Right cardiac atrium (tissue), 5 donors: ENCODE measurements around the gene FABP3. TPM values are rescaled to one million over a fixed set of nuclear protein-coding genes. Genes with fewer than 3 reads are reported as not detected.
A peak's percentile ranks its signal among the peaks of the same experiment; 100 is the strongest.

Experiments
- ATAC-seq, 2 donors: fragments of 200-7000 bp; cut with Tn5 transposase; one replicate each; pipeline versions ENCODE4 v1.8.0 to v1.9.1; 2020; ENCODE audit warnings: moderate library complexity in 2 of 2, mild to moderate bottlenecking in 1 of 2
- DNase-seq, 3 donors: peaks; one replicate each; pipeline ENCODE4 v3.0.0-alpha.2; 2020
- H3K27ac ChIP-seq: one replicate; pipeline ENCODE4 v1.5.1; 2013; ENCODE audit warnings: mild to moderate bottlenecking, low read length, control low read depth, moderate library complexity
- H3K27me3 ChIP-seq: one replicate; pipeline ENCODE4 v1.6.1; 2013; ENCODE audit not compliant: control insufficient read depth, insufficient read depth
- H3K4me1 ChIP-seq: one replicate; pipeline ENCODE4 v1.6.1; 2013; ENCODE audit warnings: low read length; ENCODE audit not compliant: control insufficient read depth, insufficient read depth
- H3K4me3 ChIP-seq: one replicate; pipeline ENCODE4 v1.5.1; 2013; ENCODE audit warnings: low read length, control low read depth
- H3K9me3 ChIP-seq: one replicate; pipeline ENCODE4 v1.6.1; 2013; ENCODE audit warnings: low read length; ENCODE audit not compliant: control insufficient read depth
- WGBS: extraction: QIAGEN DNeasy Blood & Tissue Kit; methylation state at CpG from one replicate; pipeline ENCODE4 v1.1.7; 2013; 5-methylcytosine and 5-hydroxymethylcytosine counted together
- intact Hi-C, 4 donors: fragments of 100-400 bp; cut with DNase I; formaldehyde crosslinking; loops; one replicate each; pipeline versions ENCODE4 v1.11.0 to v1.14.0; 2022 to 2023
- long read RNA-seq, 4 donors: library from polyadenylated mRNA; unstranded; transcript quantifications; one replicate each; pipeline ENCODE4 v2.0.0, GENCODE V29; 2020 to 2021
- polyA plus RNA-seq: library from polyadenylated mRNA; stranded (reverse); fragments of 200-250 nt; gene quantifications from one replicate; pipeline ENCODE4 v1.2.3, GENCODE V29; 2013
- total RNA-seq, 4 donors: library from RNA; stranded (reverse); fragmentation: NEBNext Ultra II Directional; extraction: Animal tissue kit (Norgen Biotek cat#: 25700); gene quantifications; one replicate each; pipeline ENCODE4 v1.2.1, GENCODE V29; 2021
- donor health status: healthy with polysubstance abuse.
- donor health status: DM: no; HTN: yes; CAD: no.
- donor health status: DM: no; HTN: no; CAD: no.
- donor health status: DM: no; HTN: yes; CAD: no; lungs with severe emphysema.
- donor health status: DM: yes; HTN: yes; CAD: no.

The FABP3 gene
- total RNA-seq (1,000 to 10,000 TPM; 2,322 to 2,894 (median 2,708) TPM), polyA plus RNA-seq (6,193 TPM)
- long read RNA-seq, donor 1, transcript FABP3-203 (3 exons, 535 nt): minor isoform, 6 of 1,801 reads
- long read RNA-seq, donor 1, transcript FABP3-201 (4 exons, 725 nt): major isoform, 1,510 of 1,801 reads
- long read RNA-seq, donor 1, transcript FABP3-204 (5 exons, 693 nt): minor isoform, 12 of 1,801 reads
- long read RNA-seq, donor 1, partial matches to known transcripts: 27 of 1,801 reads
- long read RNA-seq, donor 1, other reads (novel, unspliced or antisense): 246 of 1,801 reads
- long read RNA-seq, donor 2, transcript FABP3-204 (5 exons, 693 nt): minor isoform, 7 of 1,086 reads
- long read RNA-seq, donor 2, transcript FABP3-201 (4 exons, 725 nt): major isoform, 929 of 1,086 reads
- long read RNA-seq, donor 2, partial matches to known transcripts: 28 of 1,086 reads
- long read RNA-seq, donor 2, other reads (novel, unspliced or antisense): 118 of 1,086 reads
- long read RNA-seq, donor 3, transcript FABP3-203 (3 exons, 535 nt): minor isoform, 7 of 2,257 reads
- long read RNA-seq, donor 3, transcript FABP3-204 (5 exons, 693 nt): minor isoform, 16 of 2,257 reads
- long read RNA-seq, donor 3, transcript FABP3-201 (4 exons, 725 nt): major isoform, 1,528 of 2,257 reads
- long read RNA-seq, donor 3, partial matches to known transcripts: 509 of 2,257 reads
- long read RNA-seq, donor 3, other reads (novel, unspliced or antisense): 197 of 2,257 reads
- long read RNA-seq, donor 4, transcript FABP3-201 (4 exons, 725 nt): major isoform, 890 of 1,117 reads
- long read RNA-seq, donor 4, transcript FABP3-204 (5 exons, 693 nt): minor isoform, 7 of 1,117 reads
- long read RNA-seq, donor 4, partial matches to known transcripts: 159 of 1,117 reads
- long read RNA-seq, donor 4, other reads (novel, unspliced or antisense): 59 of 1,117 reads

DNA sequence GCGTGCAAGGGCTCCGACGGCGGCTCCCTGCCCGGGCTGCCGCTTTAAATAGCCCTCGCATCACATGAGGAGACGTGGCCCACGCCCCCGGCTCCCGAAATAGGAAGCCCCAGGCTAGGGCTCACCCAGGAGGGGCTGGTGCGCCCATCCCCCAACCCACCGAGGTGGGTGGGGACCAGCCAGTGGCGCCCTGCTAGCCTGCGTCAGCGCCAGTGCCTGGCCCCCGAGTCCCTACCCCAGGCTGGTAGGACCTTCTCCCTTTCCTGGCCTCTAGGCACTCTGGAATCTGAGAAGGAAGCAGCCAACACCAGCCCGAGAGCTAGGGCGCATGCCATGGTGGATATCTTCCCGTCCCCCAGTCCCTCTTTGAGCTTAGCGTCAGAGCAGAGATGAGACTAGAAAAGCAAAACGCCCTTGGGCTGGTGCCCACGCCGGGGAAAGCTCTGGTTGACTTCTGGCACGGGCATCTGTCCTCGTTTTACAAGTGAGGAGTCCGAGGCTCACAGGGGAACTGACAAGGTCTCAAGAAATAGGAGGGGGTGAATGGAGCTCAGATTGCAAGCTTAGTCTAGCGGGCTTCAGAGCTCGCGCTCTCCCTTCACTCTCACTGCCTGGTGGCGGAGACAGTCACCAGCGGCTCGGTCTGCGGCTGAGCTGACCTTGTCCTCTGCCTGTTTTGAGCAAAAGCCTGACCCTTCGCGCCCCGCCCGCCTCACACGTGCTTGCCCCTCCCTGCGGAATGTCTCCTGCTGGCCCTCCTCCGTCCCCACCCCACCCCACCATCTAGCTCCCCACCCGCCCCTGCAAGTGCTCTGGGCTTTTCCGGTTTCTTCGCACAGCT, at the start of gene FABP3:
Gene FABP3, minus strand, starts transcription at position 21 of the 841 bp plus-strand sequence. CDS start 62 bp downstream, outside the sequence.
- Histone ChIP-seq H3K4me1 (peaks cover 10% of the 10 kb centered on the region), H3K4me3 (peak within 1 kb of the TSS; percentile 38), H3K27ac (peak within 1 kb of the TSS; percentile 69), H3K27me3 (no peaks in the 10 kb centered on the region), H3K9me3 (no peaks in the 10 kb centered on the region)
- DNase-seq (peak; percentile 81 to 93 (median 92)), ATAC-seq (peak; percentile 80 to 82)
- intact Hi-C loops: no loop called here
- under 1% methylated on average over 44 of the region's 44 CpGs for WGBS

DNA sequence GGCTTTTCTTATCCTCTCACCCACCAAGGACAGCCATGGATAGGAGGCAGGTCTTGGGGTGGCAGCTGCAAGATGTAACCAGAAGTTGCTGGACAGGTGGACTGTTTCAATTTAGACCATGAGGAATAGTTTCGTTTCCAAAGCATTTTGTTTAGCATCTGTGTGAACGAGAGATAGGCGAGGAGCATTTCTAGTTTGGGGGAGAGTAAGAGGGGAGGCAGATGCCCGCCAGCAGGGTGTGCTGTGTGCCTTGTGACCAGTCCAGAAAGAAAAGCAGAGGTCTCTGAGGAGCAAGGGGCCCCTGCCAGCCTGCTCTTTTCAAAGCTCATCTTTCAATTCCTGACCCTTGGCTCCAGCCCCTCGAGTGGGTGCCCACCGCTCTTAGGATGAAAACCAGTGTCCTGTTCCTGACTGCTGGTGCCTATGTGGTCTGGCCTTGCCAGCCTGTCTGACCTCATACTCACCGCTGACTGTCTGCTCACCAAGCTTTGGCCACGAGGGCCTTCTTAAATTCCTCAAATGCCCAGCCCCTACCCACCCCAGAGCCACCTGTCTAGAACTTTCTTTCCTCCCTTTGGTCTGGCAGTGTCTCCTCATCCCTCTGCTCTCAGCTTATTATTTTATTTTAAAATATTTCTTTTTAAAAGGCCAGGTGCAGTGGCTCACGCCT, 48.6 kb upstream of the FABP3 start:
- intact Hi-C loops: loop anchor here (2.0 to 10.0 kb wide), 6 partner anchors 27 to 697 kb away; partner anchors contain the start of gene MATN1 (in 1 of the 4)
- H3K27me3 ChIP-seq: no peaks in the 10 kb centered on the region
- no peak for DNase-seq
- no peak overlapping the region for H3K27ac ChIP-seq
- no peaks in the 10 kb centered on the region for H3K9me3 ChIP-seq
- no peak for ATAC-seq
- H3K4me3 ChIP-seq: no peak overlapping the region
- H3K4me1 ChIP-seq: no peaks in the 10 kb centered on the region
- whole genome bisulfite sequencing: 57% methylated on average over 9 of the region's 9 CpGs

DNA sequence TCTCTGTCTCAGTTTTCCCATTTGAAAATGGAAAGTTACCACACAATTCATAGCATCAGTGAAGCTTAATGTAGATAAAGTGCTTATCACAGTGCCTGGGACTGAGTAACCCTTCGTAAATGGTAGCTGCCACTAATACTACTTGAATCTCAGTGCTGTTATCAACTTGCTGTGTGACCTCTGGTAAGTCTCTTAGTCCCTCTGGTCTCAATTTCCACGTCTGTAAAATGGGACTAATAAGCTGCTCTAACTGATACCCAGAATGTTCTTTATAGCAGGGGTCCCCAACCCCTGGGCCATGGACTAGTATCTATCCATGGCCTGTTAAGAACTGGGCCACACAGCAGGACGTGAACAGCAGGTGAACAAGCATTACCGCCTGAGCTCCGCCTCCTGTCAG, 47.8 kb upstream of the FABP3 start:
- Histone ChIP-seq H3K4me3 (no peak overlapping the region), H3K4me1 (no peaks in the 10 kb centered on the region), H3K9me3 (no peaks in the 10 kb centered on the region), H3K27ac (no peak overlapping the region), H3K27me3 (no peaks in the 10 kb centered on the region)
- intact Hi-C loops: loop anchor here (2.0 to 10.0 kb wide), 5 partner anchors 26 to 696 kb away; partner anchors contain the start of gene MATN1 (in 1 of the 4)
- no peak for ATAC-seq
- WGBS: 80% methylated on average over 5 of the region's 5 CpGs
- no peak for DNase-seq

DNA sequence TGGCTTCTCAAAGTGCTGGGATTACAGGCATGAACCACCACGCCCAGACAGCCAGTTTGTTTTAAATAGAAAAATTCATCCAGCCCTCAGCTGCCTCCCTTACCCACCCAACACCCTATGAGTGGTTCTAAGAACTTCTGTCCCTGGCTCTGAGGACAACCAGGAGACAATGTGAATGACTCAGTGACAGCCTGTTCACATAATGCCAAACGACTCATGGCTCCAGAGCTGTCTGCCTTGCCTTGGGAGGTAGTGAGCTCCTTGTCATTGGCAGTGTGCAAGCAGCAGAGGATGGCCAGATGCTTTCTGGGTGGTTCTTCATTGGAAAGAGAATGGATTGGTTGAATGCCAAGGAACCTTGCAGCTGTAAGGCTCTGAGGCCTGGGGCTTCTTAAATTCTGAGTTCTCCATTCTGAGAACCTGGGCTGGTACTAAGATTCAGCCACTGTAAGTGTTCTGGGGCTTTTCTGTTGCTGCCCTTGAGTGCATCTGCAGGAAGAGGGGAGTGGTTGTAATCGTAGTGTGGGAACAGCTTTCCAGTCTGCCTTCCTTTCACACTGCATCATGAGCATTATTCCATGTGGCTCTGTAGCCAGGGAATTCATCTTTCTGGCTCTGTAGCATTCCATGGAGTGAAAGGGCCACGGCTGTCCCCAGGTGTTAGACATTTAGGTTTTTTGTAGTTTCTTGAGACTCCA, 45.9 kb upstream of the FABP3 start:
- Histone ChIP-seq H3K4me3 (no peak overlapping the region), H3K4me1 (no peaks in the 10 kb centered on the region), H3K27ac (no peak overlapping the region), H3K27me3 (no peaks in the 10 kb centered on the region), H3K9me3 (no peaks in the 10 kb centered on the region)
- ATAC-seq (no peak), DNase-seq (no peak)
- WGBS: 59% methylated on average over 4 of the region's 4 CpGs
- intact Hi-C loops: no loop called here

DNA sequence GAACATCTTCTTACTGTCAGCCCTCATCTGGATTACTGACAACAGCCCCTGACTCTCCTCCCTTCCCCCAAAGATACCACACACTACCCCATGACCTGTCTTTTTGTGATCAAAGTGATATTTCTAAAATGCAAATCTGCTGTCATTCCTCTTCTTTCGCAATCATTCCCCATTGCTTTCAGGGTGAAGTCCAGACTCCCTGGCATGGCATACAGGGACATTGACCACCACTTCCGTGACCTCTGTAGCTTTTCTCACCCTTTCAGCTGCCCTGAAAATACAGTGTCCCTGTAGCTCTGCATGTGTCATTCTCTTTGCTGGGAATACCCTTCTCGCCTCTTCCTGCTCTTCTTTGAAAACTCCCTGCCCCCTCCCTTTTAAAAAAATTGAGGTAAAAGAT, 44.3 kb upstream of the FABP3 start:
- Histone ChIP-seq H3K4me3 (no peak overlapping the region), H3K27me3 (no peaks in the 10 kb centered on the region), H3K9me3 (no peaks in the 10 kb centered on the region), H3K4me1 (peaks cover 3% of the 10 kb centered on the region), H3K27ac (no peak overlapping the region)
- ATAC-seq (no peak), DNase-seq (no peak)
- 93% methylated on average over 3 of the region's 3 CpGs for WGBS
- intact Hi-C loops: no loop called here

DNA sequence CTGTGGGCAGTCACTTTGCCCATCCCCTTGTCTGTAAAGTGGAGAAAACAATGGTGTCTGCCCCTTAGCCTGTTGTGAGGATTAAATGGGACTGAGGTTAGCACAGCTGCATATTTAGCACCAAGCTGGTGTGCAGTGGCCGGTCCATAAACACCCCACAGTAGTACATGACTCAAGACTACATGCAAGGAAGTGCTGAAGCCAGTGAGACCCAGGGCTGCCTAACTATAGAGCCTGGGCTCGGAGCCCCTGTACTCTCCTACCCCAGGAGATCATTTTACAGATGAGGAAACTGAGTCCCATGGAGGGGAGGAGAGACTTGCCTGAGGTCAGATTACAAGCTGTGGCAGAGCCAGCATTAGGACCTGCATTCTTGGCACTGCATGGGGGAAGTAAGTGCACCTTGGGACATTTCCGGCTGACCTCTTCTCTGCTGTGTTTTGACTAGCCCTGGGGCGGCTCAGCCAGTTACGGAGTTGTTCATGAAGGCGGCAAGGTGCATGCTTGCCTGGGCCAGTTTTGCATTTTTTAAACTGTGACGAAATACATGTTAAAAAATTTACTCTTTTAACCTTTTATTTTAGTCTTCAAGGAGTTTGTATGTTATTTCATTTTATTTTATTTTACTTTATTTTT, 43.3 kb upstream of the FABP3 start:
- DNase-seq (no peak), ATAC-seq (no peak)
- H3K4me1 ChIP-seq: peaks cover 3% of the 10 kb centered on the region
- no peaks in the 10 kb centered on the region for H3K27me3 ChIP-seq
- no peaks in the 10 kb centered on the region for H3K9me3 ChIP-seq
- no peak overlapping the region for H3K27ac ChIP-seq
- 75% methylated on average over 7 of the region's 7 CpGs for WGBS
- H3K4me3 ChIP-seq: no peak overlapping the region
- intact Hi-C loops: no loop called here

DNA sequence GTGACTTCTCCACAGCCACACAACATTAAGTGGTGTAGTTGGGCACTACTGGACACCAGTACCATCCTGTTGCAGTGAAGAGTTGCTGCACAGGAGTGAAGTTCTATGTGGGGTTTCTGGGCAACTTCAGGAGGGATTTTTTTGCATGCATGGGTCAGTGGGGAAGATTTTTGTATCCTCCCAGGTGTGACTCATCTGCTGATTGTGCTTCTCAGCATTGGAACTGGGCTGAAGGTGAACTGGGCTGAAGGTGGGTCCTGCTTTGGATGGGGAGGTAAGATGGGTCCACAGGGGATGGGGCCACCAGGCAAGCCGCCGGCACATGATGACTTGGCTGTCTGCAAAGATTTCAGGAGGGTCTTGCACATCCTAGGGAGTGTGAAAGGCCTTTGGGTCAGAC, 42.8 kb upstream of the FABP3 start:
- Histone ChIP-seq H3K27me3 (no peaks in the 10 kb centered on the region), H3K4me1 (peaks cover 3% of the 10 kb centered on the region), H3K4me3 (no peak overlapping the region), H3K9me3 (no peaks in the 10 kb centered on the region), H3K27ac (no peak overlapping the region)
- 90% methylated on average over 2 of the region's 2 CpGs for WGBS
- no peak for DNase-seq
- ATAC-seq: no peak
- intact Hi-C loops: no loop called here

DNA sequence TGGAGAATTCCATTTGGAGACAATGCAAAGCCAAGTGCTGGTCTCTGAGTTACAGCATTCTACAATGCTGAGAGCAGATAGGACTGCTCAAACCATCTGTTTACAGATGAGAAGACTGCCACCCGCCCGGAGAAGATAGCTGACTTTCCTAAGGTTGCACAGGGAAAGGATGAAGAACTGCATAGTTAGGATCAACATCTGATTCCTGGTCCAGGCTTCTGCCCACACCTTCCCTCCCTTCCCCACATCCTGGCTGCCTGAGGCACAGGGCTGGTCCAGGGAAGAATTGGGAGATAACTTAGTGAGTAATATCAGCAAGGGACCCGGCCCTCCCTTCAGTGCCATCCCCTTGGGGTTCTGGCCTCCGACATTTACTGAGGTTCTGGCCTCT, 42.1 kb upstream of the FABP3 start:
- DNase-seq: no peak
- no peak overlapping the region for H3K4me3 ChIP-seq
- H3K27ac ChIP-seq: no peak overlapping the region
- H3K9me3 ChIP-seq: no peaks in the 10 kb centered on the region
- no peak for ATAC-seq
- H3K4me1 ChIP-seq: peaks cover 3% of the 10 kb centered on the region
- intact Hi-C loops: no loop called here
- 92% methylated on average over 4 of the region's 4 CpGs for WGBS
- no peaks in the 10 kb centered on the region for H3K27me3 ChIP-seq

DNA sequence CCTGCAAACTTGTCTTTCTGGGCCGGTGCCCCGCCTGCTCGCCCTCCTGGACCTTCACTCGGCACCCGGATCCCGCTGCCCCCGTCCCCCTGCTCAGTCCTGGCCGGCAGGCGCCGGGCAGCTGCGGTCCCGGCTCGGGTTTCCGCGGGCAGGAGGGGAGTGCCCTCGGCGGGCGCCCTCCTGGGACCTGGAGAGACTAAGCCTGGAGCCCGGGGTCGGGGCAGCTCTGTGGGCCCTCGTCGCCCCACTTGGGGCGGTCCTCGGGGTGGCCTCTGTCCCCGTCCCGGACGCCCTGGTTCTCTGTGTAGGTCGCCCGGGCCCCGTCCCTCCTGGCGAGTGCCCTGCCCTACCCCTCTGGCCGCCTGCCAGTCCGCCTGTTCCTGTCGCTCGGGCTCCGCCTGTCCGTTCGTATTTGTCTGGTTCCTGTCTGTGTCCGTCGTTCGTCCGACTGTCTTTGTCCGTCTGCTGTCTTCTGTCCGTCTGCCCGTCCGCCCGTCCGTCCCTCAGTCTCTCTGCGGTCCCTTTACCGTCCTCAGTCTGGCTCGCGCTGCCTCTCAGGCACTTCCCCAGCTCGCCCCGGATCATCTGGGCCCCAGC, 40.6 kb upstream of the FABP3 start:
- H3K4me3 ChIP-seq: peak overlapping the region; percentile 78
- WGBS: under 1% methylated on average over 54 of the region's 54 CpGs
- DNase-seq (peak; percentile 77 to 91 (median 85)), ATAC-seq (peak; percentile 79 to 86)
- peaks cover 3% of the 10 kb centered on the region for H3K4me1 ChIP-seq
- intact Hi-C loops: no loop called here
- no peak overlapping the region for H3K27ac ChIP-seq
- no peaks in the 10 kb centered on the region for H3K9me3 ChIP-seq
- H3K27me3 ChIP-seq: no peaks in the 10 kb centered on the region
